Measurements from ENCODE around the gene TIPRL. TPM values are rescaled to one million over a fixed set of nuclear protein-coding genes. Genes with fewer than 3 reads are reported as not detected.

The TIPRL gene
- total RNA-seq, 2 experiments from 2014 or later = 36.0 to 54.3 TPM

- no TSS peak for BruUV-seq (replicated peaks)
- H3K4me3 ChIP-seq (ENCODE audit: low read depth, low read length, poor library complexity, severe bottlenecking) = no peak overlapping the region
- no peaks in the 10 kb centered on the region for H3K79me2 ChIP-seq (ENCODE audit: insufficient read depth, low read depth, low read length)
- H3K4me1 ChIP-seq (ENCODE audit: insufficient read depth, low read length, poor library complexity, severe bottlenecking) = peaks cover 4% of the 10 kb centered on the region
- H3K9me3 ChIP-seq (ENCODE audit: low read length) = peaks cover 20% of the 10 kb centered on the region; the same call in 1 of the 2 replicates
- H3K4me2 ChIP-seq (ENCODE audit: low read length) = no peak overlapping the region
- H3K27ac ChIP-seq (ENCODE audit: low read depth, low read length, poor library complexity, severe bottlenecking) = no peak overlapping the region
- intact Hi-C loops (cut with micrococcal nuclease; ENCODE audit: unreplicated experiment) = no loop called here
- no peaks in the 10 kb centered on the region for H3K9me2 ChIP-seq (ENCODE audit: insufficient read depth, low read length)
- CTCF ChIA-PET (ENCODE audit: unreplicated experiment) = no interaction called here
- no peaks in the 10 kb centered on the region for H4K20me1 ChIP-seq (ENCODE audit: insufficient read depth, low read length)
- TF ChIP-seq EZH2phosphoT487 (IDR thresholded peaks at IDR 0.05; ENCODE audit: borderline replicate concordance, low read depth, low read length) = no peak
- TF ChIP-seq, protein P1, sequence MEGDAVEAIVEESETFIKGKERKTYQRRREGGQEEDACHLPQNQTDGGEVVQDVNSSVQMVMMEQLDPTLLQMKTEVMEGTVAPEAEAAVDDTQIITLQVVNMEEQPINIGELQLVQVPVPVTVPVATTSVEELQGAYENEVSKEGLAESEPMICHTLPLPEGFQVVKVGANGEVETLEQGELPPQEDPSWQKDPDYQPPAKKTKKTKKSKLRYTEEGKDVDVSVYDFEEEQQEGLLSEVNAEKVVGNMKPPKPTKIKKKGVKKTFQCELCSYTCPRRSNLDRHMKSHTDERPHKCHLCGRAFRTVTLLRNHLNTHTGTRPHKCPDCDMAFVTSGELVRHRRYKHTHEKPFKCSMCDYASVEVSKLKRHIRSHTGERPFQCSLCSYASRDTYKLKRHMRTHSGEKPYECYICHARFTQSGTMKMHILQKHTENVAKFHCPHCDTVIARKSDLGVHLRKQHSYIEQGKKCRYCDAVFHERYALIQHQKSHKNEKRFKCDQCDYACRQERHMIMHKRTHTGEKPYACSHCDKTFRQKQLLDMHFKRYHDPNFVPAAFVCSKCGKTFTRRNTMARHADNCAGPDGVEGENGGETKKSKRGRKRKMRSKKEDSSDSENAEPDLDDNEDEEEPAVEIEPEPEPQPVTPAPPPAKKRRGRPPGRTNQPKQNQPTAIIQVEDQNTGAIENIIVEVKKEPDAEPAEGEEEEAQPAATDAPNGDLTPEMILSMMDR (conservative IDR thresholded peaks at IDR 0.05; ENCODE audit: low read length) = no peak
- no peak for DNase-seq (ENCODE audit: low spot score)
- no peaks in the 10 kb centered on the region for H3K36me3 ChIP-seq (ENCODE audit: insufficient read depth, low read length)
- H2AFZ ChIP-seq (ENCODE audit: low read length) = no peak overlapping the region
- POLR2A ChIA-PET = no interaction called here
Measured at GRCh38 chr1:168155910-168156309, 22.9 kb upstream of the TIPRL start.

GRCh38 chr1:168157638-168158037 lies 21.1 kb upstream of the TIPRL start:
- BruUV-seq (replicated peaks) = no TSS peak
- H3K4me2 ChIP-seq (ENCODE audit: low read length) = no peak overlapping the region
- no peaks in the 10 kb centered on the region for H3K9me2 ChIP-seq (ENCODE audit: insufficient read depth, low read length)
- ChIA-PET CTCF (ENCODE audit: unreplicated experiment) (no interaction called here), POLR2A (no interaction called here)
- TF ChIP-seq, protein P1 (conservative IDR thresholded peaks at IDR 0.05; ENCODE audit: low read length) = no peak
- no peak for TF ChIP-seq EZH2phosphoT487 (IDR thresholded peaks at IDR 0.05; ENCODE audit: borderline replicate concordance, low read depth, low read length)
- no peak overlapping the region for H3K27ac ChIP-seq (ENCODE audit: low read depth, low read length, poor library complexity, severe bottlenecking)
- peaks cover 4% of the 10 kb centered on the region for H3K4me1 ChIP-seq (ENCODE audit: insufficient read depth, low read length, poor library complexity, severe bottlenecking)
- no peak overlapping the region for H2AFZ ChIP-seq (ENCODE audit: low read length)
- H4K20me1 ChIP-seq (ENCODE audit: insufficient read depth, low read length) = no peaks in the 10 kb centered on the region
- no peak overlapping the region for H3K4me3 ChIP-seq (ENCODE audit: low read depth, low read length, poor library complexity, severe bottlenecking)
- no peak for DNase-seq (ENCODE audit: low spot score)
- intact Hi-C loops (cut with micrococcal nuclease; ENCODE audit: unreplicated experiment) = no loop called here
- no peaks in the 10 kb centered on the region for H3K36me3 ChIP-seq (ENCODE audit: insufficient read depth, low read length)
- peaks cover 20% of the 10 kb centered on the region; the same call in 1 of the 2 replicates for H3K9me3 ChIP-seq (ENCODE audit: low read length)
- no peaks in the 10 kb centered on the region for H3K79me2 ChIP-seq (ENCODE audit: insufficient read depth, low read depth, low read length)

- peaks cover 11% of the 10 kb centered on the region for H3K4me1 ChIP-seq (ENCODE audit: insufficient read depth, low read length, poor library complexity, severe bottlenecking)
- intact Hi-C loops (cut with micrococcal nuclease; ENCODE audit: unreplicated experiment) = no loop called here
- CTCF ChIA-PET (ENCODE audit: unreplicated experiment) = no interaction called here
- H3K79me2 ChIP-seq (ENCODE audit: insufficient read depth, low read depth, low read length) = no peaks in the 10 kb centered on the region
- peaks cover 20% of the 10 kb centered on the region; the same call in 1 of the 2 replicates for H3K9me3 ChIP-seq (ENCODE audit: low read length)
- no TSS peak for BruUV-seq (replicated peaks)
- no peaks in the 10 kb centered on the region for H3K9me2 ChIP-seq (ENCODE audit: insufficient read depth, low read length)
- no peaks in the 10 kb centered on the region for H4K20me1 ChIP-seq (ENCODE audit: insufficient read depth, low read length)
- H3K27ac ChIP-seq (ENCODE audit: low read depth, low read length, poor library complexity, severe bottlenecking) = no peak overlapping the region
- no peak overlapping the region for H3K4me2 ChIP-seq (ENCODE audit: low read length)
- H3K4me3 ChIP-seq (ENCODE audit: low read depth, low read length, poor library complexity, severe bottlenecking) = no peak overlapping the region
- no peaks in the 10 kb centered on the region for H3K36me3 ChIP-seq (ENCODE audit: insufficient read depth, low read length)
- TF ChIP-seq, protein P1 (conservative IDR thresholded peaks at IDR 0.05; ENCODE audit: low read length) = no peak
- no peak for TF ChIP-seq EZH2phosphoT487 (IDR thresholded peaks at IDR 0.05; ENCODE audit: borderline replicate concordance, low read depth, low read length)
- no peak overlapping the region for H2AFZ ChIP-seq (ENCODE audit: low read length)
- POLR2A ChIA-PET = interaction anchor here (0.6 to 1.6 kb wide), 2 partner anchors 10 to 132 kb away, joined by 3 to 7 read pairs; no protein-coding TSS in a partner anchor
- DNase-seq (ENCODE audit: low spot score) = no peak
Measured at GRCh38 chr1:168159251-168159650, 19.5 kb upstream of the TIPRL start.

Measured in OCI-LY7 (cell line).